B cell (primary cell): Measurements from ENCODE around the gene RTBDN. TPM values are rescaled to one million over a fixed set of nuclear protein-coding genes. Genes with fewer than 3 reads are reported as not detected.

Experiments
- ATAC-seq: fragments of 200-7000 bp; cut with Tn5 transposase; one replicate; pipeline ENCODE4 v1.10.0; 2021; ENCODE audit warnings: low read depth, mild to moderate bottlenecking, moderate number of reproducible peaks, moderate library complexity
- CTCF ChIA-PET: fragments of 350-600 bp; sonication (Branson Sonifier 250); formaldehyde crosslinking; loops from one replicate; lab custom pipeline; 2021; ENCODE audit warnings: antibody characterized with exemption, inconsistent platforms; lab: Charles Lee
- POLR2A ChIA-PET: fragments of 350-600 bp; sonication (Branson Sonifier 250); formaldehyde crosslinking; loops from one replicate; lab custom pipeline; 2021; ENCODE audit warnings: antibody characterized with exemption; lab: Charles Lee
- DNase-seq: peaks from one replicate; pipeline ENCODE4 v3.0.0; 2013
- H2AFZ ChIP-seq: 2 replicates; pipeline ENCODE4 v1.6.1; 2012; ENCODE audit warnings: mild to moderate bottlenecking, low read depth, low read length; ENCODE audit not compliant: insufficient read depth, poor library complexity, severe bottlenecking
- H3K27ac ChIP-seq, 2 donors: 1 replicate in 1 of 2; 2 replicates in 1 of 2; pipeline ENCODE4 v1.5.1; 2012 to 2013; ENCODE audit warnings: low read length in 2 of 2, mild to moderate bottlenecking in 2 of 2, moderate library complexity in 1 of 2
- H3K27me3 ChIP-seq, 4 experiments: fragments of 200-600 bp in 1 of 4; sonication (generic) in 1 of 4; replicated peaks in 1 of 4; 1 replicate in 2 of 4; 2 replicates in 2 of 4; pipeline versions ENCODE4 v1.6.1 to v1.7.0; 2013 to 2016; ENCODE audit warnings: low read length in 3 of 4, mild to moderate bottlenecking in 2 of 4, mixed read lengths in 1 of 4, moderate library complexity in 1 of 4; ENCODE audit not compliant: insufficient read depth in 4 of 4, control insufficient read depth in 3 of 4; ENCODE audit errors: control extremely low read depth in 1 of 4
- H3K36me3 ChIP-seq, 2 experiments: replicated peaks in 1 of 2; 1 replicate in 1 of 2; 2 replicates in 1 of 2; pipeline versions ENCODE4 v1.6.1 to v1.7.1; 2013; ENCODE audit warnings: low read length in 1 of 2; ENCODE audit not compliant: insufficient read depth in 2 of 2, control insufficient read depth in 1 of 2; ENCODE audit errors: control extremely low read depth in 1 of 2, extremely low read depth in 1 of 2
- H3K4me1 ChIP-seq, 2 donors: fragments of 200-600 bp in 1 of 2; sonication (generic) in 1 of 2; 1 replicate in 1 of 2; 2 replicates in 1 of 2; pipeline versions ENCODE4 v1.5.1 to v1.6.1; 2013 to 2017; ENCODE audit warnings: low read length in 2 of 2; ENCODE audit not compliant: control insufficient read depth in 2 of 2, insufficient read depth in 2 of 2
- H3K4me2 ChIP-seq: replicated peaks from 2 replicates; pipeline ENCODE3; 2012; ENCODE audit warnings: mild to moderate bottlenecking, low read depth, low read length; ENCODE audit not compliant: poor library complexity, severe bottlenecking
- H3K4me3 ChIP-seq, 5 experiments: fragments of 200-600 bp in 1 of 5; sonication (generic) in 1 of 5; 1 replicate in 3 of 5; 2 replicates in 2 of 5; pipeline versions ENCODE4 v1.5.1 to v1.7.0; 2011 to 2016; ENCODE audit warnings: low read length in 4 of 5, mild to moderate bottlenecking in 4 of 5, low read depth in 2 of 5, control low read depth in 1 of 5, moderate library complexity in 1 of 5; ENCODE audit not compliant: insufficient read depth in 1 of 5; ENCODE audit errors: control extremely low read depth in 1 of 5, extremely low read depth in 1 of 5
- H3K79me2 ChIP-seq: fragments of 200-600 bp; sonication (generic); one replicate; pipeline ENCODE4 v1.6.0; 2016; ENCODE audit warnings: low read length; ENCODE audit not compliant: control insufficient read depth, insufficient read depth
- H3K9ac ChIP-seq: fragments of 200-600 bp; sonication (generic); 2 replicates; pipeline ENCODE4 v1.6.1; 2017; ENCODE audit warnings: mild to moderate bottlenecking, low read length, moderate library complexity
- H3K9me3 ChIP-seq, 3 donors: one replicate each; pipeline versions ENCODE4 v1.6.1 to v1.7.1; 2013; ENCODE audit warnings: low read length in 2 of 3; ENCODE audit not compliant: control insufficient read depth in 2 of 3, insufficient read depth in 1 of 3; ENCODE audit errors: control extremely low read depth in 1 of 3
- H4K20me1 ChIP-seq: 2 replicates; pipeline ENCODE4 v1.6.0; 2012; ENCODE audit warnings: mild to moderate bottlenecking, low read length; ENCODE audit not compliant: insufficient read depth, control insufficient read depth, poor library complexity, severe bottlenecking
- H3K27ac Mint-ChIP-seq: one replicate; pipeline ENCODE4 v1.8.0; 2021; ENCODE audit warnings: mixed read lengths
- H3K27me3 Mint-ChIP-seq: one replicate; pipeline ENCODE4 v1.8.0; 2021; ENCODE audit warnings: mixed read lengths
- H3K4me1 Mint-ChIP-seq: one replicate; pipeline ENCODE4 v1.8.0; 2021; ENCODE audit warnings: mixed read lengths
- H3K4me3 Mint-ChIP-seq: one replicate; pipeline ENCODE4 v1.8.0; 2021; ENCODE audit warnings: mixed read lengths
- H3K9me3 Mint-ChIP-seq: one replicate; pipeline ENCODE4 v1.8.0; 2022; ENCODE audit warnings: mixed read lengths; ENCODE audit not compliant: insufficient read depth
- EZH2 ChIP-seq: IDR thresholded peaks from 2 replicates; pipeline ENCODE4 v1.6.1; 2012; ENCODE audit warnings: borderline replicate concordance, low read depth, mild to moderate bottlenecking, moderate library complexity, low read length; ENCODE audit not compliant: insufficient read depth, poor library complexity, severe bottlenecking
- WGBS: methylation state at CpG from one replicate; pipeline ENCODE4 v1.1.5; 2013; ENCODE audit warnings: missing lambda C conversion rate; ENCODE audit not compliant: insufficient coverage; 5-methylcytosine and 5-hydroxymethylcytosine counted together
- intact Hi-C: fragments of 100-400 bp; cut with micrococcal nuclease; formaldehyde crosslinking; loops from one replicate; pipeline ENCODE4 v1.10.0; 2022
- polyA plus RNA-seq: library from polyadenylated mRNA; depleted of rRNA; stranded (reverse); fragments of >200 nt; gene quantifications from 2 replicates; pipeline ENCODE4 v1.2.3, GENCODE V29; 2012
- total RNA-seq, 2 donors: library from RNA; stranded (reverse); fragments of 120-200 nt in 1 of 2; gene quantifications; 1 replicate in 1 of 2; 2 replicates in 1 of 2; pipeline versions ENCODE4 v1.2.3 to v1.2.4, GENCODE V29; 2013 to 2022
- TF ChIP-seq, protein P1 (sequence below): fragments of 200-600 bp; IDR thresholded peaks from one replicate; pipeline ENCODE4 v1.8.0; 2022; ENCODE audit warnings: antibody characterized with exemption, mild to moderate bottlenecking

RTBDN gene
- total and polyA plus RNA-seq, 2 donors (not counting 1 experiment from before 2014, with no cell fraction given) = not detected

- POLR2A ChIA-PET = interaction anchor here (0.7 to 6.8 kb wide), 5 partner anchors 9 to 94 kb away, joined by 4 to 233 read pairs (median 9); partner anchors contain the start of genes GCDH, HOOK2 and RNASEH2A
- Histone ChIP-seq H3K27ac (no peak overlapping the region), H3K4me3 (no peak overlapping the region), H3K36me3 (peaks cover 0 to 7% of the 10 kb centered on the region in 2 experiments), H3K4me1 (peaks cover 35 to 45% of the 10 kb centered on the region in 2 donors), H2AFZ (no peak overlapping the region), H3K27me3 (no peaks in the 10 kb centered on the region), H3K9ac (no peak overlapping the region), H4K20me1 (peaks cover 10% of the 10 kb centered on the region), H3K4me2 (no peak overlapping the region), H3K9me3 (no peaks in the 10 kb centered on the region), H3K79me2 (peaks cover 25% of the 10 kb centered on the region)
- Mint-ChIP-seq H3K27ac (no peak overlapping the region), H3K9me3 (no peaks in the 10 kb centered on the region), H3K4me3 (no peak overlapping the region), H3K27me3 (peaks cover under 1% of the 10 kb centered on the region), H3K4me1 (peaks cover 33% of the 10 kb centered on the region)
- no peak for TF ChIP-seq EZH2
- TF ChIP-seq, protein P1, sequence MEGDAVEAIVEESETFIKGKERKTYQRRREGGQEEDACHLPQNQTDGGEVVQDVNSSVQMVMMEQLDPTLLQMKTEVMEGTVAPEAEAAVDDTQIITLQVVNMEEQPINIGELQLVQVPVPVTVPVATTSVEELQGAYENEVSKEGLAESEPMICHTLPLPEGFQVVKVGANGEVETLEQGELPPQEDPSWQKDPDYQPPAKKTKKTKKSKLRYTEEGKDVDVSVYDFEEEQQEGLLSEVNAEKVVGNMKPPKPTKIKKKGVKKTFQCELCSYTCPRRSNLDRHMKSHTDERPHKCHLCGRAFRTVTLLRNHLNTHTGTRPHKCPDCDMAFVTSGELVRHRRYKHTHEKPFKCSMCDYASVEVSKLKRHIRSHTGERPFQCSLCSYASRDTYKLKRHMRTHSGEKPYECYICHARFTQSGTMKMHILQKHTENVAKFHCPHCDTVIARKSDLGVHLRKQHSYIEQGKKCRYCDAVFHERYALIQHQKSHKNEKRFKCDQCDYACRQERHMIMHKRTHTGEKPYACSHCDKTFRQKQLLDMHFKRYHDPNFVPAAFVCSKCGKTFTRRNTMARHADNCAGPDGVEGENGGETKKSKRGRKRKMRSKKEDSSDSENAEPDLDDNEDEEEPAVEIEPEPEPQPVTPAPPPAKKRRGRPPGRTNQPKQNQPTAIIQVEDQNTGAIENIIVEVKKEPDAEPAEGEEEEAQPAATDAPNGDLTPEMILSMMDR = no peak
- ATAC-seq (no peak), DNase-seq (no peak)
- intact Hi-C loops = loop anchor here (2.0 kb wide), 1 partner anchor 50 kb away; no protein-coding TSS in a partner anchor
- 99% methylated on average over 4 of the region's 6 CpGs for WGBS
- CTCF ChIA-PET = interaction anchor here (0.7 to 17.9 kb wide), 10 partner anchors 9 to 119 kb away, joined by 3 to 1147 read pairs (median 12); partner anchors contain the start of genes DHPS, HOOK2 and RNASEH2A
These were observed 37.2 kb downstream of the RTBDN start for GRCh38 chr19:12797141-12797587.
